ENCODE measurements around the gene TBX1.
"Not testable (repeated sequence)": the region's sequence is repeated elsewhere in the genome, so short reads cannot be mapped to it uniquely, and the experiment has no call there.

The TBX1 gene

DNA sequence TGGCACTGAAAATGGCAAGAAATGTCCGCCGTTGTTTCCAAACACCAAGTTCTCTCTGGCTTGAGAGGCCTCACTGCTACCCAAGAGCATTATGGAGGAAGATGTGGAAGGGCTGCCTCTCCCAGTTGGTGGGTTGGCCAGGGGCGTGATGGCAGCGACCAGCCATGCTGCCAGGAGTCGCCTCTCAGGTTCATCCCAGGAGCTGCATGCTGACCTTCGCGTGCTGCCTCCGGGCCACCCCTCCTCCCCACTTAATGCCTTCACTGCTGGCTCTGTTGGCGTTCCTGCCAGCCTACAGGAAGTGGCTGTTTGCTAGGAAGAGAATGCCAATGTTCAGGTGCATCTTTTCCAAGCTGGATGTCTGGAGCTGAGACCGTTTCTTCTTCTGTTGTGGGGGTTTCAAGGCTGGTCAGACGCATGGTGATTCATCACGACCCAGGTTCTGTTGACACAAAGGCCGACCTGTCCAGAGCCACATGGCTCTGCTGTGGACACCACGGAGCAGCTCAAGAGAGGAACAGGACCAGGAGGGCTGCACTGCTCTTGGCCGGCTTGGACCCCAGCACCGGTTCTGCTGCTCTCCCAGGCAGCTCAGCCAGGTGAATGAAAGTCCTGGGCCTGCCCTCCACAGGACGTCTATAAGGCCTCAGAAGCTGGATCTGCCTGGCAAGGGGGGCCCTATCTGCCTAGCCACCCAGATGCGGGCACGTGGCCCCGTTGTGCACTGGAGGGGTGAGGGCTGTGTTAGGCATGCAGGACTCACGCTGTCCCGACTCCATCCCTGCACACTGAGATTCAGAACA, 25.1 kb downstream of the TBX1 start:
- DNase-seq: no peak

DNA sequence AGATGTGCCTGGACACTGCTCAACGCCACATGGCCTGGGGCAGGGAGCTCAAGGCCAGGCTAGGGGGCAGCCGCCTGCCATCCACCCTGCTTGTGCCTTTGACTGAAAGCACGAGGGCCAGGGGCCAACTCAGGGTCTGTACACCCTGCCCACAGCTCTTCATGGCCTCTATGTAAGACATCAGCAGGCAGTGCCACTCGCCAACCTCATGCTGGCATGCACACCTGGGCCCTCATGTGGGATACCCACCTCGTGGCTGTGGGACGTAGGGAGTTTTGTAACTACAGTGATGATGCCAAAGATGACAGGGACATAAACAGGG, 25.6 kb downstream of the TBX1 start:
- no peak for DNase-seq

DNA sequence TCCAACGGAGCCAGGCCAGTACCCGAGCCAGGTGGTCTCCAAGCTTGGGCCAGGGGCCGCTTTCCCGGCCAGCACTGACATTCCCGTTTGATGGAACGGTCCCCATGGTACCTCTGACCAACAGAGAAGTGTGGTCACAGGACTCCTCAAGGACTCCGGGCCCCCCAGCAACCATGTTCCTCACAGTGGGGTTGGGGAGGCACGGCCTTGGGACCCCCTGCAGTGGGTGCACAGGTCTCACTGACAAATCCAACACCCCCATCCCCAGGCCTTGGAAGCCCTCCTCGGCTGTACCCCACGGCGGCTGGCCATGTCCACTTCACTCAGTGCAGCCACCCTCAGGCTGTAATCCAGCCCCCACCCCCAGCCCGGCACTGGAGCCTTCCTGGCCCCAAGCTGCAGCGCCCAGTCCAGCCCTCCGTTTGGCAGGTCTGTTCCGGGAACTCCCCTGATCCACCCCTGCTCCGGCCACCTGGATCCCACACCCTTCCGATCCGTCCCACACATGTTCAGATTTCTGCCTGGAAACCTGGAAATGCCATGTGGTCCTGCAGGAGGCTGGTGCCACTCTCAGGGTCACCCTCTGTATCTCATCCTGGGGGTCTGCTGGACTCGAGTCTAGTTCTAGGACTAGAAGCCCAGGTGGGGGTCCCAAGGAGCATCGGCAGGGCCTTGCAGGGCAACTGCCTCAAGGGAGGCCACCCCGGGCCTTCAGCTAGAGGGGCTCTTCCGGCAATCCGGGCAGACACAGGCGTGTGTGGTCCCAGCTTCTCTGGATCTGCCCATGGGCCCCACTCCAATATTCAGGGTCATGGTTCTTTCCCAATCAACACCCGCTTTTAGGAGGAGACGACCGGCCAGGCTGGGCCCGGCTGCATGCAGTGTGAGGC, 26.6 kb downstream of the TBX1 start:
- no peak for DNase-seq

DNA sequence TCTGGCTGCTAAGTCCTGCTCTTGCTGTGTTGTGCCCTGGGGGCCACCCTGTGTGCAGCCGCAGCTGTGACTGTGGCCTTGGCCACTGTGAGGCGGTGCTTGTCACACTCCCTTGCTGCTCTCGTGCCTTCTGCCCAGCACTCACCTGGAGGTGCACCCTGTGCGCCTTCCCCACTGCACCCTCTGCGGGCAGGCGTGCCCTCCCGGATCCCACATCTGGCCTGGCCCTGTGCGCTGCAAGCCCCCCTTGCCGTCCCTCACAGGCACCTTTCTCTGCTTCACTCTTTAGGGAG, 27.2 kb downstream of the TBX1 start:
- DNase-seq: no peak

DNA sequence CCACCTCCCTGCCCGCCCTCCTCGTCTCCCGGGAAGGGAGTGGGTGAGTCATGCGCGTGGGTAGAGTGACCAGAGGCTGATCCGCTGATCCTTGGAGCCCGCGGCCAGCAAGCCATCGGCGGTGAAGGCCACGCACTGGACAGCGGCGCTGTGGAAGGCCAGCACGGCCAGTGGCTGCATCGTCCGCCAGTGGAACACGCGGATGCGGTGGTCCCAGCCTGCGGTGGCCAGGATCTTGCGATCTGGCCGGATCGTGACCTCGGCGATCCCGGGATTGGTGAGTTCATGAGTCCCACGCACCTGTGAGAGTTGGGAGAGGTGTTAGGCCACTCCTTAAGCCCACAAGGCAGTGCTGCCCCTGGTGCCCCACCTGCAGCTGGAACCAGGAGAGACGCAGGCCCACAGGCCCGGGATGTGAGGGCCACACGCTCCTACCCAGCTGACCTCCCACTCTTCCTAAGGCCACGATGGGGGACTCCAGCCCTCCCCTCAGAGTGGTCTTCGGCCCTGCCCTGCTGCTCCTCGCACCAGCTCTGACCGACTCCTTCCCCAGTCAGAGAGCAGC, 28.2 kb downstream of the TBX1 start:
- no peak for DNase-seq

DNA sequence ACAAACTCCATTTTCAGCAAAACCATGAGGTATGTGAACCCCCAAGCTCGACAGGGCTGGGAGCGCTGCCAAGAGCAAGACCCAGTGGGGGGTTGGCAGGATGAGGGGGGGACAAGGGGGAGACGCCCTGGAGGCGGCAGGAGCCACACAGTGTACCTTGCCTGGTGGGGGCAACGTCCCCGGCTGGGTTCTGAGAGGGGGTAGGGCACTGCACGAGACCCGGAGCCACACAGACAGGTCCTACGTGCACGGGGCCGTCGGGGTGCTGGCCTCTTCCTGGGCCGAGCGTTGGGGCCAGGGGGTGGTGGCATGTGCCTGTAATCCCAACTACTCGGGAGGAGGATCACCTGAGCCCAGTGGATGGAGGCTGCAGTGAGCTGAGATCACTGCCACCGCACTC, 28.8 kb downstream of the TBX1 start:
- DNase-seq: no peak

DNA sequence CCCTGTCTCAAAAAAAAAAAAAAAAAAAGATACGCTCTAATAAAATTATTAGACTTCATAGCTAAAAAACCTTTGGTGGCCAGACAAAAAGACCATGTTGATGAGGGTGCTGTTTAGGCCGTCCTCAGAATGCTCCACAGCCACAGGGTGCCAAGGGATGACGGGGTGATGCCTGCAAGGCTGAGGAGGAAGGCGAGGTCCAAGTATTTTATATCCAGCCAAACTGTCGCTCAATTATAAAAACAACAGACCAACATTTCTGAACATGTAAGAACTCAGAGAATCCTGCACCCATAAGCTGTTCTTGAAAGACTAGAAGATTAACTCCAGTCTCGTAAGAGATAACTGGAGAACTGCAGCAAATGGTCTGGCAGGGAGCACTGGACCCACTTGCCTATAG, 29.2 kb downstream of the TBX1 start:
- DNase-seq: no peak

DNA sequence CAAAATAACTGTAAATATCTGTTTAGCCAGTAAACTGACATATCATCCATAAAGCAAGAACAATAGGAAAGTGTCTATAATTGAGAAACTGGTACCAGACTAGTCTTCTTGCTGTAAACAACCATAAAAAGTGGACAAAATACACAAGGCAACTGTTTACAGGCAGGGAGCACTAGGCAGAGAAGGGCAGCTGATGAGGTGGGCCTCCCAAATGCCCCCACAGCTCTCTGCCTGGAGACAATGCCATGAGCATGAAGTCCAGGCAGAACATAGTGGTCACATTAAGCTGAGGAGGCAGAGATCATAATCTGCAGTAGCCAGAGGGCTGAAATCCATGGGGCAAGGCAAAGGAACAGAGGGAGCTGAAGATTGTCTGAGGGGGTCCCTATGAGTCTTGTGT, 30.7 kb downstream of the TBX1 start:
- DNase-seq: no peak

DNA sequence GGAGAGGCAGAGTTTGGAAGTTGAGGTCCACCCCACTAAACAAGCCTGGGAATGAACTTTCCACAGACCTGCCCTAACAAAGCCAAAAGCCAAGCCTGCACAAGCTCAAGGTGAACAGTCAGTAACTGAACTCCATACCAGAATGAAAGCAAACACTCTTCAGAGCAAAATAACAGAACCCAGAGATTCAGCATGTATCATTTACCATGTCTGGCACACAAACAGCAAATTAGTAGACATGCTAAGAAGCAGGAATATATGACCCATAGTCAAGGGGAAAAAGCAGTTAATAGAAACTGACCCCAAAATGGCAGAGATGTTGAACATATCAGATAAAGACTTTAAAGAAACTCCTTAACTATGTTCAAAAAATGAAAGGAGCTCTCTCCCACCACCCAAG, 31.3 kb downstream of the TBX1 start:
- DNase-seq: no peak

DNA sequence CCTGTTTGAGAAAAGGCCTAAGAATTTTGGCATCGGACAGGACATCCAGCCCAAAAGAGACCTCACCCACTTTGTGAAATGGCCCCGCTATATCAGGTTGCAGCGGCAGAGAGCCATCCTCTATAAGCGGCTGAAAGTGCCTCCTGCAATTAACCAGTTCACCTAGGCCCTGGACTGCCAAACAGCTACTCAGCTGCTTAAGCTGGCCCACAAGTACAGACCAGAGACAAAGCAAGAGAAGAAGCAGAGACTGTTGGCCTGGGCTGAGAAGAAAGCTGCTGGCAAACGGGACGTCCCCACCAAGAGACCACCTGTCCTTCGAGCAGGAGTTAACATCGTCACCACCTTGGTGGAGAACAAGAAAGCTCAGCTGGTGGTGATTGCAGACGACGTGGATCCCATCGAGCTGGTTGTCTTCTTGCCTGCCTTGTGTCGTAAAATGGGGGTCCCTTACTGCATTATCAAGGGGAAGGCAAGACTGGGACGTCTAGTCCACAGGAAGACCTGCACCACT, 31.9 kb downstream of the TBX1 start:
- DNase-seq: not testable (repeated sequence)

DNA sequence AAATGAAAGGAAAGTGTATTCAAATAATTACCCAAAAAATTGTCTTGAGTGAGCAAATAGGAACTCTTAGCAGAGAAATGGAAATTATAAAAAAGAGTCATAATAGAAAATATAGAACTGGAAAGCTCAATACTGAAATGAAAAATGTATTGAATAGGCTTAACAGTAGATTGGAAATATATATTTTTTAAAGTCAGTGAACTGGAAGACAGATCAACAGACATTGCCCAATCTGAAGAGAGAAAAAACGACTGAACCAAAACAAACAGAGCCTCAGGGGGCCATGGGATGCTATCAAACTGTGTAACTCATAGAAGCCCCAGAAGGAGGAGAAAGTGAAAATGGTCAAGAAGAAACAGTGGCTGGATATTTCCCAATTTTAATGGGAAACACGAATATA, 32.6 kb downstream of the TBX1 start:
- DNase-seq: no peak

DNA sequence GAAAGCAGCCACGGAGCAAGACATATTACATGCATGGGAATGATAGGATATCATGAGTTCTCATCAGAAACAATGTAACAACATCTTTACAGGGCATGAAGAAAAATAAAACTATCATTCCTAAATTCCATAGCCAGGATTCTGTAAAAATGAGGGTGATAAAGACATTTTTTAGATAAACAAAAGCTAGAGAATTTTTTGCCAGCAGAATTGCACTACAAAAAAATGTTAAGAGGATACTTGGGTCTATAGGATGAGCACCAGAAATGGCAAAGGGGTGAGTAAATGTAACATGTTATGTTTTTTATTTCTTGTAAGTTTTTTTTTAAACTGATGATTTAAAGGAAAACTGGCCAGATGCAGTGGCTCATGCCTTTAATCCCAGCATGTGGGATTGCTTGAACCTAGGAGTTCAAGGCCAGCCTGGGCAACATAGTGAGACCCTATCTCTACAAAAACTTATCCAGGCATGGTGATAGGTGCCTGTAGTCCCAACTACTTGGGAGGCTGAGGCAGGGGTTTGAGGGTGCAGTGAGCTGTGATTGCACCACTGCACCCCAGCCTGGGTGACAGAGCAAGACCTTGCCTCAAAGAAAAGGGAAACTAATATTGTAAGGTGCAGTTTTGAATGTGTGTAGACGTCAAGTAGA, 33.2 kb downstream of the TBX1 start:
- no peak for DNase-seq

DNA sequence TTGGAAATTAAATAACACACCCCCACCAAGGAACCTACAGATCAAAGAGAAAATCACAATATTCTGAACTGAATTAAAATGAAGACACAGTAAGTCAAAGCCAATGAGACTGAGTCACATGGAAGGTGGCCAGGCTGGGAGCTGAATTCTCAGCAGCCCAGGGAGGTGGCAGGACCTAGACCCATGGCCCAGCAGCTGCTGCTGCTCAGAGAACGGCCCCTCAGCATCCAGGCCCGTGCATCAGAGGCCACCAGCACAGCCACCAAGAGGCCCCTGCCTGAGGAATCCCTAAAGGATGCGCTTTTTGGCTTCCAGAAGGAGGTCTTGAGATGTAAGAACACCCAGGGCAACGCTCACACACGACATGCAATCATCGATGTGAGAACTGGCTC, 35.0 kb downstream of the TBX1 start:
- DNase-seq: no peak

DNA sequence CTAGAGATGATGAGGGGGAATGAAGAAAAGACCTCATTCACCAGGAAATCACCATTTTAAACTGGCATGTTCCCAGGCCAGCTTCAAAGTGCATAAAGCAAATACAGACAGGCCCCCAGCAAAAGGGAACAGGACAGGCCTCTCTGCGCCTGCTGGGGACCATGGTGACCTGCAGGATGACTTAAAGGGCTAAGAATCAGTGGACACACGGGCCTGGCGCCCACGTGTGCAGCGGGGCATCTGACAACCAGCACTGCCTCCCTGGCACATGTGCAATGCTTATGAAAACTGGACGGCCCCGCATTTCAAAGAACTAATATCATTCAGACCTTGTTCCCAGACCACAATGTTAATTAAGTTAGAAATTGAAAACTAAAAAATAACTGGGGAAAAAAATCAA, 35.6 kb downstream of the TBX1 start:
- no peak for DNase-seq

DNA sequence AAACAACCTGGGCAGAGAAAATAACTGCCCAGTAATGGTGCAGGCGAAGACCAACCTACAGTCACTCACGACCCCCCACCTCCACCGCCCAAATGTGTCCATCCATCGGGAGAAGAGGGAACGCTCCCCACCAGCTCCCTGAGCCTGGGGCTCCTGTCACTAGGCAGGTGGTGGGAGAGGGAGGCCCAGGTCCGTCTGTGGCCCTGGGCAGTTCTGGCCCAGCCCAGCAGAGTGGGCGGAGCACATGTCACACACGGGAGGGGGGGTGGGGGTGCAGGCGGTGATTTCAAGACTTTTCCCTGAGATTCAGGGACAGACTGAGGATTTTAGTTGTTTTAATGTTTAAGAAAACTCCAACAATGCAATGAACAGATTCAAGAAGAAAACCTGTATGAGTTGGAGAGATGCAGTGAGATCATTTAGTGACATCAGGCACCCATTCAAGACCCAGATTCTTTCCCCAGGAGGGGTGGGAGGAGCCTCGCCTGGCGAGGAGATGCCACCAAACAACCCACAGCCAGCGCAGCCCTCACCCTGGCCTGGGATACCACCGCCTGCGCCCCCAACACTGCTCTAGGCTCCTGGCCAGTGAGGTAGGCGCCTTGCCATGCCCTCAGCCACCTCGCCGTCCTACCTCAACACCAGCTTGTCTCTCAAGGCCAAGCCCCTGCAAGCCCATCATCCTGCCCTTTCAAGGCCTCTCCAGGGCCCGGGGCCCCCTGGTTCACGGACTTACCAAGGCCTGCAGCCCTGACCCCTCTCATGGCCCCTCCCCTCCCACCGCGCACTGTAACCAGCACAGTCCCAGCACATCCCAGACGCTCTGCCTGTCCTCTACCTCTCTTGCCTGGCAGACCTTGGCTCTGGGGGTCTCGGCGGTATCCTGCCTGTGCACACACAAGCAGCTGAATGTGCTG, 36.8 kb downstream of the TBX1 start:
- DNase-seq: no peak

DNA sequence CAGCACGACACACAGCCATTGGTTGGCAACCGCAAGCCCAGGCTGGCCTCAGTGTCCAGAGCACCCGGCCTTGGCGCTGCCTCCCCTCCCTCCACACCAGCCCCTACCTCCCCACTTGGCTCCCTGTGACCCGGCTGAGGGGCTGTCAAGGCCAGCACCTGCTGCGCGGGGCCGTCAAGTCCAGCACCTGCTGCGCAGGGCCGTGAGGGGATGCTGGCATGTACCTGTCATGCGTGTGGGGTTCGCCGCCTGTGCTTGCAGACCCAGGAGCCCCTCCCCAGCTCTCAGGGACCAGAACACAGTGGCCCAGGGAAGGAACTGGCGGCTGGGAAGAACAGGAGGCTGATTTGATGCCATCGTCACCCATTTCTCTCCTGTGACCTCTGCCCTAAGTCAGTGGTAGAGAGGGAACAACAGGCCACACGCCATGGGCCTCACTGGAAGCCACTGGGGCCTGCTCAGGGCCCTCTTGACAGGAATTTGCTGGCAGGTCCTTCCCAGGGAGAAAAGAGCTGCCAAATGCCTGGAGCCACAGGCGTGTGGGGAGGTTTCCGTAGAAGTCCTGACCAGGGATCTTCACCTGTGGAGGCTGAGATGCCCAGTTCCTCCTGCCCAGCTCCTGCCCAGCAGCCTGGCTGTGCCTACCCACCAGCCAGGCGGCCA, 37.6 kb downstream of the TBX1 start:
- DNase-seq: no peak

DNA sequence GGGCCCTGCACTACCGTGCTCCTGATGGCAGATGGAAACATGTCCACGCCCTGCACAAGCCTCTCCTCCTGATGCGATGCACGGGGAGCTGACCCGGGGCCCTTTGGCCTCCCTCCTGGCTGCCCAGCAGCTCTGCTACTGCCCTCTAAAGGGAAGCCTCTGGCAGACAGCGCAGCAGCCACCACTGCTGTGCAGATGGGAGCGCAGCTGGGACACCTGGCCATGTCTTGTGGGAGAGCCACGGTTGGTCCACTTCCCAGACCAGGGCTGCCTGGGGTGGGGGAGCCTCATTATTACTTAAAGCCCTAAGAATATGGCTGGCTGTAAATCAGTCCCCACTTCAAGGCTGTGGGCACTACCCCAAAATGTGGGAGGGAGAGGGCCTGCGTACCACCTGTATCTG, 38.3 kb downstream of the TBX1 start:
- no peak for DNase-seq

DNA sequence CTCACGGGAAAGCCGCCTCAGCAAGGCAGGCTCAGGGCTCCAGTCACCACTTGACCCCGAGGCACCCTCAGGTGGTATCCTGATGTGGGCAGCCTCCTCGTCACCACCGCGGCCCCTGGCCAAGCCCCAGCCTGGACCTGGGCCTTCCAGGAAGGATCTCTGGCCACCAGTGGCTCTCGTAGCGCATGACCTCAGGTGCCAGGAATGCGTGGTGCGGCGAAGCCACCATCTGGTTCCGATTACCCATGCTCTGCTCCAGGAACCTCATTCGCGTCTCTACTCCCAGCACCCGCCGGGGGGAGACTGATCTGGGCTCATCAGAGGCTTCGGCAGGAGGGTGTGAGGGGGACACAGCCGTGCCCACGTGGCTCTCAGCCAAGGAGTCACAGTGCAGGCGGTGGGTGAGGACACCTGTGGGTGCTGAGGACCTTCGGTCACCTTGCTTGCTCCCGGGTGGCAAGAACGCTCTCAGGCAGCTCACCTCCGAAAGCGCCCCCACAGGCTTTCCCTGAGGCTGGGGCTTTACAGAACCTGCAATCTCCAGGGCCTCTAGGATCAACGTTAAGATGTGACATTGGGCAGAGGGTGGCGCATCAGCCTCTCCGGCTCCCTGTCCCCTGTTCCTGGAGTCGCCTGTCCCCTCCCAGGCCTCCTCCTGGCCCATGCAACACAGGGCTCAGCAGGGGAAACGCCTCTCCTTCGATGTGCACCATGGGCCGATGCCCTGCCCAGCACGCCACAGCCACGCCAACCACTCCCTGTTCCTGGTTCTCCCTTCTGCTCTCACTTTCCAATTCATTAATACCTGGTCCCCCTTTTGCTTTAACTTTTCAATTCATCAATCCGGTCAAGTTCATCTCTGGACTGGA, 39.0 kb downstream of the TBX1 start:
- DNase-seq: no peak

DNA sequence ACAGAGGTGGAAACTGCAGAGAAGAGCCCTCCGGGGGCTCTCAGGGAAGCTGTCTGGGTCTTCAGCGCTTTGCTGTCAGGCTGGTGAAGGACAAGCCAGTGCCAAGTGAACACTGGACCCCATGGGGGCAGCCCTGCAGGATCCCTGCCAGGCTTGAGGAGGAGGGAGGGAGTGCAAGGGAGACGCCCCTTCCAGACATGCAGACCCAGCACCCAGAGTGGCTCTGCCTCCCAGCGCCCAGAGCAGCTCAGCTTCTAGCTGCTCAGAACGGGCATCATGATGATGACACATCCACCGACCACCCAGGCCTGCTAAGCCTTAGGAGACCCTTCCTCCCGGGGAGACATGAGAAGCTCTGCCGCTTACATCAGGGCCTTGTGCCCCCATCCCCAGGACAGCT, 39.7 kb downstream of the TBX1 start:
- no peak for DNase-seq

DNA sequence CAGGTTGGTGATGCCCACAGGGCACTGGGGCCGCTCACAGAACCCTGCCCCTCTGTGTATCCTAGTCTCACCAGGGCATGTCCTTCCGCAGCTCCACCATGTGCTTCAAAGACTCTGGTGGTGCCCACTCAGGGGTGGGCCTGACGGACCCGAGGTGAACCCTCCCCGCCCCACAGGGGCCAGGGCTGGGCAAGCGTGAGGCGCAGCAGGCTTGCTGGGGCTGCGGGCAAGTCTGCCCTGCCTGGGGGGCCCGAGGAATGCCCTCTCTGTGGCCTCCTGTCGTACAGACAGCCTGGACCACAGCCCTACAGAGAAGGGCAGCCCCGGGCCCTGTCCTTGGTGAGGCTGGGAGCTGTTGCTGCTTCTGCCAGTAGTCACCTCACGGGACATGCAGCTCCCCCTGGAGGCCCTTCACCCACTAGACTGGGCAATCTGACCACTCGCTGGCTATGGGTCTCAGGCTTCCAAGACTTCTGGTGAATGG, 40.2 kb downstream of the TBX1 start:
- DNase-seq: no peak
